ENCODE results near the gene TIMM44. TPM values are rescaled to one million over a fixed set of nuclear protein-coding genes. Genes with fewer than 3 reads are reported as not detected.

Gene TIMM44
- total and polyA plus RNA-seq, 2 of the 8 experiments (the other 6 are each of a cell fraction or from before 2014, with no cell fraction given): 131 to 150 TPM

Other genes starting within 250 kb of the TIMM44 start
- gene FCER2, start 241.5 kb downstream of the TIMM44 start, total RNA-seq (2021; fragmentation: NEBNext Ultra II Directional; extraction: Animal tissue kit (Norgen Biotek cat#: 25700)): 0.29 TPM in 1 of 2 replicates, not detected in the other
- 0.67 TPM in 2 replicates for gene FCER2, start 241.5 kb downstream of the TIMM44 start, polyA plus RNA-seq (2011; rRNA removed)
- 0.35 and 1.0 TPM in 2 replicates for gene CLEC4G, start 211.6 kb downstream of the TIMM44 start, total RNA-seq (2021; fragmentation: NEBNext Ultra II Directional; extraction: Animal tissue kit (Norgen Biotek cat#: 25700))
- 2.9 and 3.2 TPM in 2 replicates for gene CLEC4G, start 211.6 kb downstream of the TIMM44 start, polyA plus RNA-seq (2011; rRNA removed)
- 0.22 TPM in 1 of 2 replicates, not detected in the other for gene CD209, start 196.1 kb downstream of the TIMM44 start, total RNA-seq (2021; fragmentation: NEBNext Ultra II Directional; extraction: Animal tissue kit (Norgen Biotek cat#: 25700))
- 0.03 and 0.05 TPM in 2 replicates for gene CD209, start 196.1 kb downstream of the TIMM44 start, polyA plus RNA-seq (2011; rRNA removed)
- not detected in 2 replicates for gene CLEC4M, start 180.4 kb downstream of the TIMM44 start, total RNA-seq (2021; fragmentation: NEBNext Ultra II Directional; extraction: Animal tissue kit (Norgen Biotek cat#: 25700))
- gene CLEC4M, start 180.4 kb downstream of the TIMM44 start, polyA plus RNA-seq (2011; rRNA removed): not detected in 2 replicates
- gene EVI5L, start 113.4 kb downstream of the TIMM44 start, total RNA-seq (2021; fragmentation: NEBNext Ultra II Directional; extraction: Animal tissue kit (Norgen Biotek cat#: 25700)): 10.4 and 11.0 TPM in 2 replicates
- gene EVI5L, start 113.4 kb downstream of the TIMM44 start, polyA plus RNA-seq (2011; rRNA removed): 7.2 and 13.1 TPM in 2 replicates
- gene PRR36, start 69.3 kb downstream of the TIMM44 start, total RNA-seq (2021; fragmentation: NEBNext Ultra II Directional; extraction: Animal tissue kit (Norgen Biotek cat#: 25700)): 23.9 and 25.3 TPM in 2 replicates
- gene PRR36, start 69.3 kb downstream of the TIMM44 start, polyA plus RNA-seq (2011; rRNA removed): 1.6 and 3.4 TPM in 2 replicates
- 2.9 and 3.4 TPM in 2 replicates for gene LRRC8E, start 55.2 kb downstream of the TIMM44 start, total RNA-seq (2021; fragmentation: NEBNext Ultra II Directional; extraction: Animal tissue kit (Norgen Biotek cat#: 25700))
- 2.7 and 2.8 TPM in 2 replicates for gene LRRC8E, start 55.2 kb downstream of the TIMM44 start, polyA plus RNA-seq (2011; rRNA removed)
- 38.3 and 41.5 TPM in 2 replicates for gene MAP2K7, start 39.8 kb downstream of the TIMM44 start, total RNA-seq (2021; fragmentation: NEBNext Ultra II Directional; extraction: Animal tissue kit (Norgen Biotek cat#: 25700))
- 8.9 and 16.6 TPM in 2 replicates for gene MAP2K7, start 39.8 kb downstream of the TIMM44 start, polyA plus RNA-seq (2011; rRNA removed)
- gene TGFBR3L, start 28.8 kb downstream of the TIMM44 start, total RNA-seq (2021; fragmentation: NEBNext Ultra II Directional; extraction: Animal tissue kit (Norgen Biotek cat#: 25700)): 3.7 and 4.3 TPM in 2 replicates
- gene TGFBR3L, start 28.8 kb downstream of the TIMM44 start, polyA plus RNA-seq (2011; rRNA removed): 3.1 and 8.9 TPM in 2 replicates
- 20.3 and 22.9 TPM in 2 replicates for gene SNAPC2, start 23.3 kb downstream of the TIMM44 start, total RNA-seq (2021; fragmentation: NEBNext Ultra II Directional; extraction: Animal tissue kit (Norgen Biotek cat#: 25700))
- 18.2 and 29.0 TPM in 2 replicates for gene SNAPC2, start 23.3 kb downstream of the TIMM44 start, polyA plus RNA-seq (2011; rRNA removed)
- 58.0 and 64.5 TPM in 2 replicates for gene CTXN1, start 17.5 kb downstream of the TIMM44 start, total RNA-seq (2021; fragmentation: NEBNext Ultra II Directional; extraction: Animal tissue kit (Norgen Biotek cat#: 25700))
- gene CTXN1, start 17.5 kb downstream of the TIMM44 start, polyA plus RNA-seq (2011; rRNA removed): 16.4 and 39.1 TPM in 2 replicates
- gene ELAVL1, start 62.0 kb upstream of the TIMM44 start, total RNA-seq (2021; fragmentation: NEBNext Ultra II Directional; extraction: Animal tissue kit (Norgen Biotek cat#: 25700)): 163 and 167 TPM in 2 replicates
- 56.7 and 65.2 TPM in 2 replicates for gene ELAVL1, start 62.0 kb upstream of the TIMM44 start, polyA plus RNA-seq (2011; rRNA removed)
- not detected in 2 replicates for gene CCL25, start 109.1 kb upstream of the TIMM44 start, total RNA-seq (2021; fragmentation: NEBNext Ultra II Directional; extraction: Animal tissue kit (Norgen Biotek cat#: 25700))
- 0.46 and 0.59 TPM in 2 replicates for gene CCL25, start 109.1 kb upstream of the TIMM44 start, polyA plus RNA-seq (2011; rRNA removed)
- 38.7 and 39.0 TPM in 2 replicates for gene FBN3, start 205.9 kb upstream of the TIMM44 start, total RNA-seq (2021; fragmentation: NEBNext Ultra II Directional; extraction: Animal tissue kit (Norgen Biotek cat#: 25700))
- gene FBN3, start 205.9 kb upstream of the TIMM44 start, polyA plus RNA-seq (2011; rRNA removed): 37.1 and 64.1 TPM in 2 replicates